B cell (primary cell): ENCODE measurements around the gene GSS. TPM values are rescaled to one million over a fixed set of nuclear protein-coding genes. Genes with fewer than 3 reads are reported as not detected.
"Not testable (repeated sequence)": the region's sequence is repeated elsewhere in the genome, so short reads cannot be mapped to it uniquely, and the experiment has no call there.

Experiments
- ATAC-seq: fragments of 200-7000 bp; cut with Tn5 transposase; one replicate; pipeline ENCODE4 v1.10.0; 2021; ENCODE audit warnings: low read depth, mild to moderate bottlenecking, moderate number of reproducible peaks, moderate library complexity
- CTCF ChIA-PET: fragments of 350-600 bp; sonication (Branson Sonifier 250); formaldehyde crosslinking; loops from one replicate; lab custom pipeline; 2021; ENCODE audit warnings: antibody characterized with exemption, inconsistent platforms; lab: Charles Lee
- POLR2A ChIA-PET: fragments of 350-600 bp; sonication (Branson Sonifier 250); formaldehyde crosslinking; loops from one replicate; lab custom pipeline; 2021; ENCODE audit warnings: antibody characterized with exemption; lab: Charles Lee
- DNase-seq: peaks from one replicate; pipeline ENCODE4 v3.0.0; 2013
- H2AFZ ChIP-seq: 2 replicates; pipeline ENCODE4 v1.6.1; 2012; ENCODE audit warnings: mild to moderate bottlenecking, low read depth, low read length; ENCODE audit not compliant: insufficient read depth, poor library complexity, severe bottlenecking
- H3K27ac ChIP-seq, 2 donors: 1 replicate in 1 of 2; 2 replicates in 1 of 2; pipeline ENCODE4 v1.5.1; 2012 to 2013; ENCODE audit warnings: low read length in 2 of 2, mild to moderate bottlenecking in 2 of 2, moderate library complexity in 1 of 2
- H3K27me3 ChIP-seq, 4 experiments: fragments of 200-600 bp in 1 of 4; sonication (generic) in 1 of 4; replicated peaks in 1 of 4; 1 replicate in 2 of 4; 2 replicates in 2 of 4; pipeline versions ENCODE4 v1.6.1 to v1.7.0; 2013 to 2016; ENCODE audit warnings: low read length in 3 of 4, mild to moderate bottlenecking in 2 of 4, mixed read lengths in 1 of 4, moderate library complexity in 1 of 4; ENCODE audit not compliant: insufficient read depth in 4 of 4, control insufficient read depth in 3 of 4; ENCODE audit errors: control extremely low read depth in 1 of 4
- H3K36me3 ChIP-seq, 2 experiments: replicated peaks in 1 of 2; 1 replicate in 1 of 2; 2 replicates in 1 of 2; pipeline versions ENCODE4 v1.6.1 to v1.7.1; 2013; ENCODE audit warnings: low read length in 1 of 2; ENCODE audit not compliant: insufficient read depth in 2 of 2, control insufficient read depth in 1 of 2; ENCODE audit errors: control extremely low read depth in 1 of 2, extremely low read depth in 1 of 2
- H3K4me1 ChIP-seq, 2 donors: fragments of 200-600 bp in 1 of 2; sonication (generic) in 1 of 2; 1 replicate in 1 of 2; 2 replicates in 1 of 2; pipeline versions ENCODE4 v1.5.1 to v1.6.1; 2013 to 2017; ENCODE audit warnings: low read length in 2 of 2; ENCODE audit not compliant: control insufficient read depth in 2 of 2, insufficient read depth in 2 of 2
- H3K4me2 ChIP-seq: replicated peaks from 2 replicates; pipeline ENCODE3; 2012; ENCODE audit warnings: mild to moderate bottlenecking, low read depth, low read length; ENCODE audit not compliant: poor library complexity, severe bottlenecking
- H3K4me3 ChIP-seq, 5 experiments: fragments of 200-600 bp in 1 of 5; sonication (generic) in 1 of 5; 1 replicate in 3 of 5; 2 replicates in 2 of 5; pipeline versions ENCODE4 v1.5.1 to v1.7.0; 2011 to 2016; ENCODE audit warnings: low read length in 4 of 5, mild to moderate bottlenecking in 4 of 5, low read depth in 2 of 5, control low read depth in 1 of 5, moderate library complexity in 1 of 5; ENCODE audit not compliant: insufficient read depth in 1 of 5; ENCODE audit errors: control extremely low read depth in 1 of 5, extremely low read depth in 1 of 5
- H3K79me2 ChIP-seq: fragments of 200-600 bp; sonication (generic); one replicate; pipeline ENCODE4 v1.6.0; 2016; ENCODE audit warnings: low read length; ENCODE audit not compliant: control insufficient read depth, insufficient read depth
- H3K9ac ChIP-seq: fragments of 200-600 bp; sonication (generic); 2 replicates; pipeline ENCODE4 v1.6.1; 2017; ENCODE audit warnings: mild to moderate bottlenecking, low read length, moderate library complexity
- H3K9me3 ChIP-seq, 3 donors: one replicate each; pipeline versions ENCODE4 v1.6.1 to v1.7.1; 2013; ENCODE audit warnings: low read length in 2 of 3; ENCODE audit not compliant: control insufficient read depth in 2 of 3, insufficient read depth in 1 of 3; ENCODE audit errors: control extremely low read depth in 1 of 3
- H4K20me1 ChIP-seq: 2 replicates; pipeline ENCODE4 v1.6.0; 2012; ENCODE audit warnings: mild to moderate bottlenecking, low read length; ENCODE audit not compliant: insufficient read depth, control insufficient read depth, poor library complexity, severe bottlenecking
- H3K27ac Mint-ChIP-seq: one replicate; pipeline ENCODE4 v1.8.0; 2021; ENCODE audit warnings: mixed read lengths
- H3K27me3 Mint-ChIP-seq: one replicate; pipeline ENCODE4 v1.8.0; 2021; ENCODE audit warnings: mixed read lengths
- H3K4me1 Mint-ChIP-seq: one replicate; pipeline ENCODE4 v1.8.0; 2021; ENCODE audit warnings: mixed read lengths
- H3K4me3 Mint-ChIP-seq: one replicate; pipeline ENCODE4 v1.8.0; 2021; ENCODE audit warnings: mixed read lengths
- H3K9me3 Mint-ChIP-seq: one replicate; pipeline ENCODE4 v1.8.0; 2022; ENCODE audit warnings: mixed read lengths; ENCODE audit not compliant: insufficient read depth
- CTCF ChIP-seq: fragments of 200-600 bp; IDR thresholded peaks from one replicate; pipeline ENCODE4 v1.8.0; 2022; ENCODE audit warnings: antibody characterized with exemption, mild to moderate bottlenecking
- EZH2 ChIP-seq: IDR thresholded peaks from 2 replicates; pipeline ENCODE4 v1.6.1; 2012; ENCODE audit warnings: borderline replicate concordance, low read depth, mild to moderate bottlenecking, moderate library complexity, low read length; ENCODE audit not compliant: insufficient read depth, poor library complexity, severe bottlenecking
- WGBS: methylation state at CpG from one replicate; pipeline ENCODE4 v1.1.5; 2013; ENCODE audit warnings: missing lambda C conversion rate; ENCODE audit not compliant: insufficient coverage; 5-methylcytosine and 5-hydroxymethylcytosine counted together
- intact Hi-C: fragments of 100-400 bp; cut with micrococcal nuclease; formaldehyde crosslinking; loops from one replicate; pipeline ENCODE4 v1.10.0; 2022
- polyA plus RNA-seq: library from polyadenylated mRNA; depleted of rRNA; stranded (reverse); fragments of >200 nt; gene quantifications from 2 replicates; pipeline ENCODE4 v1.2.3, GENCODE V29; 2012
- total RNA-seq, 2 donors: library from RNA; stranded (reverse); fragments of 120-200 nt in 1 of 2; gene quantifications; 1 replicate in 1 of 2; 2 replicates in 1 of 2; pipeline versions ENCODE4 v1.2.3 to v1.2.4, GENCODE V29; 2013 to 2022

GSS gene
- total and polyA plus RNA-seq, 2 donors (not counting 1 experiment from before 2014, with no cell fraction given), result 22.5 to 28.6 TPM

- H3K36me3 ChIP-seq, POLR2A ChIA-PET, H3K27ac Mint-ChIP-seq, H3K27me3 ChIP-seq, H3K4me2 ChIP-seq, H3K27me3 Mint-ChIP-seq, CTCF ChIA-PET, H2AFZ ChIP-seq, H3K4me1 ChIP-seq, H3K4me3 Mint-ChIP-seq, H3K79me2 ChIP-seq, H4K20me1 ChIP-seq, H3K4me1 Mint-ChIP-seq, H3K4me3 ChIP-seq, intact Hi-C loops, H3K9me3 Mint-ChIP-seq, DNase-seq, H3K9me3 ChIP-seq, H3K9ac ChIP-seq, H3K27ac ChIP-seq, ATAC-seq: not testable (repeated sequence)
- no CpG with 5 or more reads among the region's 3 CpGs for WGBS
These were observed 57.5 kb downstream of the GSS start for GRCh38 chr20:34898129-34898528.

- Histone ChIP-seq H3K9ac (no peak overlapping the region), H3K79me2 (no peaks in the 10 kb centered on the region), H3K27ac (no peak overlapping the region), H3K4me1 (no peaks in the 10 kb centered on the region), H3K9me3 (no peaks in the 10 kb centered on the region), H3K36me3 (no peaks in the 10 kb centered on the region), H2AFZ (no peak overlapping the region), H4K20me1 (no peaks in the 10 kb centered on the region), H3K4me2 (no peak overlapping the region), H3K27me3 (no peaks in the 10 kb centered on the region), H3K4me3 (no peak overlapping the region)
- peaks cover 5% of the 10 kb centered on the region for H3K27me3 Mint-ChIP-seq
- WGBS, result 100% methylated on average over 1 of the region's 1 CpG
- intact Hi-C loops, result no loop called here
- TF ChIP-seq EZH2 (no peak), CTCF (no peak)
- H3K27ac Mint-ChIP-seq, result no peak overlapping the region
- no peaks in the 10 kb centered on the region for H3K9me3 Mint-ChIP-seq
- DNase-seq (no peak), ATAC-seq (no peak)
- peaks cover 1% of the 10 kb centered on the region for H3K4me1 Mint-ChIP-seq
- H3K4me3 Mint-ChIP-seq, result no peak overlapping the region
- CTCF ChIA-PET, result no interaction called here
- POLR2A ChIA-PET, result no interaction called here
These were observed 59.5 kb downstream of the GSS start for GRCh38 chr20:34896086-34896621.
